Nephron (organoid): ENCODE measurements around the gene SPDYE2.
"Not testable (repeated sequence)": the region's sequence is repeated elsewhere in the genome, so short reads cannot be mapped to it uniquely, and the experiment has no call there.

ENCODE experiments used
- H3K27ac Mint-ChIP-seq, 3 experiments: 2 replicates each; pipeline ENCODE4 v1.8.0; 2020; ENCODE audit warnings: mixed read lengths in 3 of 3, mild to moderate bottlenecking in 2 of 3, moderate library complexity in 1 of 3
- H3K27me3 Mint-ChIP-seq: 2 replicates; pipeline ENCODE4 v1.8.0; 2021; ENCODE audit warnings: low read depth, mild to moderate bottlenecking, moderate library complexity, mixed read lengths
- H3K36me3 Mint-ChIP-seq: 2 replicates; pipeline ENCODE4 v1.8.0; 2020; ENCODE audit warnings: low read depth, mixed read lengths
- H3K4me1 Mint-ChIP-seq: 2 replicates; pipeline ENCODE4 v1.8.0; 2020; ENCODE audit warnings: mixed read lengths
- H3K4me3 Mint-ChIP-seq, 3 experiments: 2 replicates each; pipeline ENCODE4 v1.8.0; 2020; ENCODE audit warnings: mild to moderate bottlenecking in 3 of 3, mixed read lengths in 3 of 3, moderate library complexity in 2 of 3
- H3K9me3 Mint-ChIP-seq: 2 replicates; pipeline ENCODE4 v1.8.0; 2020; ENCODE audit warnings: mixed read lengths

Gene SPDYE2

GRCh38 chr7:102527182-102527581 is 23.8 kb upstream of the SPDYE2 start:
- not testable (repeated sequence) for H3K27ac Mint-ChIP-seq, H3K36me3 Mint-ChIP-seq, H3K4me3 Mint-ChIP-seq, H3K4me1 Mint-ChIP-seq, H3K27me3 Mint-ChIP-seq, H3K9me3 Mint-ChIP-seq

GRCh38 chr7:102527822-102528793 is 22.9 kb upstream of the SPDYE2 start:
- not testable (repeated sequence) for H3K4me1 Mint-ChIP-seq

DNA sequence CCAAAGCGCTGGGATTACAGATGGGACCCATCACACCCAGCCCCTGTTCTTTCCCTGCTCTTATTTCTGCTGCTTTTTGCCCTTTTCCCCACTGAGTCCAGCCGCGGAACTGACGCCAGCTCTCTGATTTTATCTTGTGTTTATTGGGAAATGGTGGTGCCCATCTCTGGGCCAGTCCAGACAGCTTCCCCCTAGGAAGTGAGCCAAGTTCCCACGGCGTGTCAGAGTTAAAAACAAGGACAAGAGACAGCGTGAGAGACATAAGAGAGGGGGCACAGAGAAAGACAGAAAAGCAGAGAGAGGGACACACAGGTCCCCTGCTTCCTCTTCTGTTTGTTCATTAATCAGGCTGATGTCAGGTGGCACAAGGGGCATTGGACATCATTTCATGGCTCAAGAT is 19.4 kb upstream of the SPDYE2 start:
- not testable (repeated sequence) for H3K27ac Mint-ChIP-seq, H3K9me3 Mint-ChIP-seq, H3K36me3 Mint-ChIP-seq, H3K4me3 Mint-ChIP-seq, H3K27me3 Mint-ChIP-seq, H3K4me1 Mint-ChIP-seq

More at GRCh38 chr7:102527822-102528793, 22.9 kb upstream of the SPDYE2 start:
- H3K4me3 Mint-ChIP-seq, H3K36me3 Mint-ChIP-seq, H3K27me3 Mint-ChIP-seq, H3K27ac Mint-ChIP-seq, H3K9me3 Mint-ChIP-seq: not testable (repeated sequence)

- not testable (repeated sequence) for H3K27ac Mint-ChIP-seq, H3K36me3 Mint-ChIP-seq, H3K27me3 Mint-ChIP-seq, H3K9me3 Mint-ChIP-seq, H3K4me1 Mint-ChIP-seq, H3K4me3 Mint-ChIP-seq
These were observed 18.9 kb upstream of the SPDYE2 start for GRCh38 chr7:102532127-102532526.

- H3K9me3 Mint-ChIP-seq, H3K27ac Mint-ChIP-seq, H3K36me3 Mint-ChIP-seq, H3K27me3 Mint-ChIP-seq, H3K4me1 Mint-ChIP-seq, H3K4me3 Mint-ChIP-seq: not testable (repeated sequence)
These were observed 15.9 kb upstream of the SPDYE2 start for GRCh38 chr7:102535062-102535615.

- H3K4me3 Mint-ChIP-seq, H3K27me3 Mint-ChIP-seq, H3K9me3 Mint-ChIP-seq, H3K4me1 Mint-ChIP-seq, H3K36me3 Mint-ChIP-seq, H3K27ac Mint-ChIP-seq: not testable (repeated sequence)
These were observed 10.4 kb upstream of the SPDYE2 start for GRCh38 chr7:102540604-102541003.

- H3K36me3 Mint-ChIP-seq, H3K27ac Mint-ChIP-seq, H3K4me3 Mint-ChIP-seq, H3K27me3 Mint-ChIP-seq, H3K9me3 Mint-ChIP-seq, H3K4me1 Mint-ChIP-seq: not testable (repeated sequence)
These were observed 8.9 kb upstream of the SPDYE2 start for GRCh38 chr7:102542083-102542482.

- H3K36me3 Mint-ChIP-seq, H3K27ac Mint-ChIP-seq, H3K27me3 Mint-ChIP-seq, H3K4me3 Mint-ChIP-seq, H3K4me1 Mint-ChIP-seq, H3K9me3 Mint-ChIP-seq: not testable (repeated sequence)
These were observed 8.3 kb upstream of the SPDYE2 start for GRCh38 chr7:102542771-102543170.

DNA sequence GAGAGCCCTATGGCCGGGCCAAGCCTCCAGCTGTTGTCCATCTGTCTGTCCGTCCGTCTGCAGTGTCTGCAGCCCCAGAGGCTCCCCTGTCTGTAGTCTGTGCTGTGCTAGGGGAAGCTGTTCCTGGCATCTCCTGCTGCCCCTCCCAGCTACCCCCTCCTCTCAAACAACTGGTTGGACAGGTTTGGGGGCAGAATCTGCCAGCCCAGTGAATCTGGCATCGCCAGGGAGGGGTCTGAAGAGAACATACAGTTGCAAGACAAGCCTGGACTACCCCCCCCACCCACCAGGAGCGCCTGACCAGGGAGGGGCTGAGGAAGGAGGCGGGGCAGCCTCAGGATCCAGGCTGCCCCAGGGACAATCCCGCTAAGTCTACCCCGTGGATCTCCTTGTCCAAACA is 7.4 kb upstream of the SPDYE2 start, which contains the start of gene UPK3BL2:
TSS of gene UPK3BL2 (minus strand) at position 101 of the 400 bp plus-strand sequence. CDS start at position 41, 60 bp downstream.
- not testable (repeated sequence) for H3K9me3 Mint-ChIP-seq, H3K4me3 Mint-ChIP-seq, H3K27ac Mint-ChIP-seq, H3K36me3 Mint-ChIP-seq, H3K4me1 Mint-ChIP-seq, H3K27me3 Mint-ChIP-seq

GRCh38 chr7:102544372-102544771 is 6.7 kb upstream of the SPDYE2 start:
- H3K36me3 Mint-ChIP-seq, H3K4me3 Mint-ChIP-seq, H3K9me3 Mint-ChIP-seq, H3K27ac Mint-ChIP-seq, H3K4me1 Mint-ChIP-seq, H3K27me3 Mint-ChIP-seq: not testable (repeated sequence)

DNA sequence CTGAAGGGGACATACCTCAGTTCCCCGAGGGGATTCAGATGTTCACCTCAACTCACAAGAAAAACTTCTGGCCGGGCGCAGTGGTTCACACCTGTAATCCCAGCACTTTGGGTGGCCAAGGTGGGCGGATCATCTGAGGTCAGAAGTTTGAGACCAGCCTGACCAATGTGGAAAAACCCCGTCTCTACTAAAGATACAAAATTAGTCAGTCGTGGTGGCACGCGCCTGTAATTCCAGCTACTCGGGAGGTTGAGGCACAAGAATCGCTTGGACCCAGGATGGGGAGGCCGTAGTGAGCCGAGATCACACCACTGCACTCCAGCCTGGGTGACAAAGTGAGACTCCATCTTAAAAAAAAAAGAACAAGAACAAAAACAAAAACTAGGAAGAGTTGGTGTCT is 5.7 kb upstream of the SPDYE2 start:
- not testable (repeated sequence) for H3K4me1 Mint-ChIP-seq, H3K27ac Mint-ChIP-seq, H3K36me3 Mint-ChIP-seq, H3K27me3 Mint-ChIP-seq, H3K9me3 Mint-ChIP-seq, H3K4me3 Mint-ChIP-seq

- not testable (repeated sequence) for H3K4me1 Mint-ChIP-seq, H3K4me3 Mint-ChIP-seq, H3K9me3 Mint-ChIP-seq, H3K36me3 Mint-ChIP-seq, H3K27ac Mint-ChIP-seq, H3K27me3 Mint-ChIP-seq
These were observed 4.7 kb upstream of the SPDYE2 start for GRCh38 chr7:102546353-102546752.

- H3K4me1 Mint-ChIP-seq, H3K4me3 Mint-ChIP-seq, H3K9me3 Mint-ChIP-seq, H3K36me3 Mint-ChIP-seq, H3K27ac Mint-ChIP-seq, H3K27me3 Mint-ChIP-seq: not testable (repeated sequence)
These were observed 17.6 kb downstream of the SPDYE2 start for GRCh38 chr7:102568620-102569019.
